Natural killer cell (primary cell): Measurements from ENCODE around the gene POMGNT2. TPM values are rescaled to one million over a fixed set of nuclear protein-coding genes. Genes with fewer than 3 reads are reported as not detected.

Experiments
- ATAC-seq, 3 donors: fragments of 150-1000 bp in 2 of 3; fragments of 200-7000 bp in 1 of 3; cut with Tn5 transposase; 1 replicate in 1 of 3; 2 replicates in 2 of 3; pipeline ENCODE4 v1.10.0; 2021; ENCODE audit warnings: mild to moderate bottlenecking in 2 of 3, moderate library complexity in 2 of 3
- DNase-seq, 2 donors: peaks; one replicate each; pipeline versions ENCODE4 v3.0.0 to v3.0.0-alpha.2; 2013 to 2021; ENCODE audit warnings: mixed read lengths in 1 of 2
- H3K27ac ChIP-seq: one replicate; pipeline ENCODE4 v1.5.1; 2013; ENCODE audit warnings: mild to moderate bottlenecking, low read length
- H3K27me3 ChIP-seq: one replicate; pipeline ENCODE4 v1.6.1; 2013; ENCODE audit warnings: low read length; ENCODE audit not compliant: control insufficient read depth, insufficient read depth
- H3K36me3 ChIP-seq: one replicate; pipeline ENCODE4 v1.6.1; 2013; ENCODE audit warnings: low read length; ENCODE audit not compliant: control insufficient read depth, insufficient read depth
- H3K4me1 ChIP-seq: one replicate; pipeline ENCODE4 v1.6.1; 2013; ENCODE audit warnings: low read length; ENCODE audit not compliant: control insufficient read depth, insufficient read depth
- H3K4me3 ChIP-seq: one replicate; pipeline ENCODE4 v1.5.1; 2013; ENCODE audit warnings: low read length
- H3K9me3 ChIP-seq: one replicate; pipeline ENCODE4 v1.6.1; 2013; ENCODE audit warnings: low read length; ENCODE audit not compliant: control insufficient read depth, insufficient read depth
- H3K27ac Mint-ChIP-seq, 2 donors: one replicate each; pipeline ENCODE4 v1.8.0; 2022; ENCODE audit warnings: mild to moderate bottlenecking in 2 of 2, mixed read lengths in 2 of 2, moderate library complexity in 1 of 2
- H3K27me3 Mint-ChIP-seq, 2 donors: one replicate each; pipeline ENCODE4 v1.8.0; 2022; ENCODE audit warnings: low read depth in 2 of 2, mixed read lengths in 2 of 2
- H3K36me3 Mint-ChIP-seq: one replicate; pipeline ENCODE4 v1.8.0; 2022; ENCODE audit warnings: mixed read lengths
- H3K4me1 Mint-ChIP-seq, 2 donors: one replicate each; pipeline ENCODE4 v1.8.0; 2022; ENCODE audit warnings: mixed read lengths in 2 of 2
- H3K4me3 Mint-ChIP-seq: one replicate; pipeline ENCODE4 v1.8.0; 2022; ENCODE audit warnings: mild to moderate bottlenecking, moderate library complexity, mixed read lengths
- H3K9me3 Mint-ChIP-seq, 2 donors: one replicate each; pipeline ENCODE4 v1.8.0; 2022; ENCODE audit warnings: mixed read lengths in 2 of 2
- WGBS: methylation state at CpG from one replicate; pipeline ENCODE4 v1.1.7; 2013; ENCODE audit warnings: missing lambda C conversion rate; ENCODE audit not compliant: insufficient coverage; 5-methylcytosine and 5-hydroxymethylcytosine counted together
- intact Hi-C: fragments of 100-400 bp; cut with micrococcal nuclease; formaldehyde crosslinking; loops from one replicate; pipeline ENCODE4 v1.14.2; 2022
- total RNA-seq, 4 donors: library from RNA; stranded (reverse); fragments of 120-200 nt in 1 of 4; gene quantifications; one replicate each; pipeline versions ENCODE4 v1.2.3 to v1.2.4, GENCODE V29; 2013 to 2022
- TF ChIP-seq, protein P1 (sequence below): fragments of 200-600 bp; IDR thresholded peaks from one replicate; pipeline ENCODE4 v1.8.0; 2022; ENCODE audit warnings: antibody characterized with exemption

The POMGNT2 gene
- total RNA-seq, 3 donors from 2014 or later (not counting 1 experiment from before 2014, with no cell fraction given) = 4.3 to 7.4 (median 6.6) TPM

DNA sequence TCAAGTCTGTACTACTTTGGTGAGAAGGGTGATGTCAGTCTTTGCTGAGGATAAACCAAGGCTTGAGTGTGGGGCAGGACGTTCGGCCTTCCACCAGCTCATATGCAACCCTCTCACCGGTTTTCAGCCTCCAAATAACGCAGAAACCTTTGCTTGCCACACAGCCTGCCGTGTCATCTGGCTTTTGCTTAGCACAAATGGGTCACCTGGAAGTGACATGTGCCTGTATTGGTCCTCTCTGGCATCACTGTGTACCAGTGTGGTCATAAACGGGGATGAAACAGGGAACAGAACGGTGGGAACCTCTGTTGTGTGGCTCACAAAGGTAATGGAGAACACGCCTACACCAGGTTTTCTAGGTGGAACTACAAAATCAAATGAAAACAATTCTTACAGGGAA, 7.1 kb downstream of the POMGNT2 start:
- TF ChIP-seq, protein P1, sequence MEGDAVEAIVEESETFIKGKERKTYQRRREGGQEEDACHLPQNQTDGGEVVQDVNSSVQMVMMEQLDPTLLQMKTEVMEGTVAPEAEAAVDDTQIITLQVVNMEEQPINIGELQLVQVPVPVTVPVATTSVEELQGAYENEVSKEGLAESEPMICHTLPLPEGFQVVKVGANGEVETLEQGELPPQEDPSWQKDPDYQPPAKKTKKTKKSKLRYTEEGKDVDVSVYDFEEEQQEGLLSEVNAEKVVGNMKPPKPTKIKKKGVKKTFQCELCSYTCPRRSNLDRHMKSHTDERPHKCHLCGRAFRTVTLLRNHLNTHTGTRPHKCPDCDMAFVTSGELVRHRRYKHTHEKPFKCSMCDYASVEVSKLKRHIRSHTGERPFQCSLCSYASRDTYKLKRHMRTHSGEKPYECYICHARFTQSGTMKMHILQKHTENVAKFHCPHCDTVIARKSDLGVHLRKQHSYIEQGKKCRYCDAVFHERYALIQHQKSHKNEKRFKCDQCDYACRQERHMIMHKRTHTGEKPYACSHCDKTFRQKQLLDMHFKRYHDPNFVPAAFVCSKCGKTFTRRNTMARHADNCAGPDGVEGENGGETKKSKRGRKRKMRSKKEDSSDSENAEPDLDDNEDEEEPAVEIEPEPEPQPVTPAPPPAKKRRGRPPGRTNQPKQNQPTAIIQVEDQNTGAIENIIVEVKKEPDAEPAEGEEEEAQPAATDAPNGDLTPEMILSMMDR = no peak
- Histone ChIP-seq H3K4me3 (no peak overlapping the region), H3K4me1 (no peaks in the 10 kb centered on the region), H3K27ac (no peak overlapping the region), H3K36me3 (no peaks in the 10 kb centered on the region), H3K27me3 (no peaks in the 10 kb centered on the region), H3K9me3 (no peaks in the 10 kb centered on the region)
- 95% methylated on average over 8 of the region's 8 CpGs for WGBS
- H3K36me3 Mint-ChIP-seq = no peaks in the 10 kb centered on the region
- peaks cover 8 to 12% of the 10 kb centered on the region in 2 donors for H3K4me1 Mint-ChIP-seq
- ATAC-seq = no peak
- DNase-seq = no peak
- H3K27ac Mint-ChIP-seq = no peak overlapping the region
- no peak overlapping the region for H3K4me3 Mint-ChIP-seq
- H3K9me3 Mint-ChIP-seq = no peaks in the 10 kb centered on the region
- intact Hi-C loops = no loop called here
- H3K27me3 Mint-ChIP-seq = no peaks in the 10 kb centered on the region

DNA sequence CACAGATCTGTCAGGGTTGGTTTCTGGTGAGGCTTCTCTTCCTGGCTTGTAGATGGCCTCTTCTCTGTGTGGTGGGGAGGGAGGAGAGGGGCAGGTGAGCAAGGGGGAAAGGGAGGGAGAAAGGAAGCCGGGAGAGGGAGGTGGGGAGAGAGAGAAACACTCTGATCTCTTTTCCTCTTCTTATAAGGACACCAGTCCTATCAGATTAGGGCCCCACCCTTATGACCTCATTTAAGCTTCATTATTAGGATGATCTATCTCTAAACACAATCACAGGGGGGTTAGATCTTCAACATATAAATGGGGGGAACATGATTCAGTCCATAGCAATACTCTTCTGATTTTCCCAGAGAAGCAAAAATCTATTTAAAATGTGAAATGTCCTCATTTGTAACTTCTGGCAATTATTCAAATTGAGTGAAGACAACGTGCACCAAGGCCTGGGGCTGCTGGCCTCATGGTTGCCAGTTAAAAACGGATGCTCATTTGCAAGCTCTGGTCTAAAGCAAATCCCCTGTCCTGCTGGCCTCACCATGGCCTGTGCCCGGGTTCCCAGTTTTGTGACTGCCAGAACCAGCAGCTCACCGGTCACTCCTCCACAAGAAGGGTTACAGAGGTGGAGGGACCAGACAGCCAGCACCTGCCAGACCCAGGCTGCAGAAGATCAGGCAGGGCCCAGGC, 8.3 kb downstream of the POMGNT2 start:
- Mint-ChIP-seq H3K27ac (no peak overlapping the region), H3K4me3 (no peak overlapping the region), H3K27me3 (no peaks in the 10 kb centered on the region), H3K4me1 (peaks cover 7 to 8% of the 10 kb centered on the region in 2 donors), H3K36me3 (no peaks in the 10 kb centered on the region), H3K9me3 (no peaks in the 10 kb centered on the region)
- ATAC-seq (no peak), DNase-seq (no peak)
- WGBS = 88% methylated on average over 4 of the region's 5 CpGs
- TF ChIP-seq, protein P1 = no peak
- H3K4me1 ChIP-seq = no peaks in the 10 kb centered on the region
- H3K9me3 ChIP-seq = no peaks in the 10 kb centered on the region
- no peaks in the 10 kb centered on the region for H3K27me3 ChIP-seq
- H3K4me3 ChIP-seq = no peak overlapping the region
- H3K36me3 ChIP-seq = no peaks in the 10 kb centered on the region
- intact Hi-C loops = no loop called here
- no peak overlapping the region for H3K27ac ChIP-seq

DNA sequence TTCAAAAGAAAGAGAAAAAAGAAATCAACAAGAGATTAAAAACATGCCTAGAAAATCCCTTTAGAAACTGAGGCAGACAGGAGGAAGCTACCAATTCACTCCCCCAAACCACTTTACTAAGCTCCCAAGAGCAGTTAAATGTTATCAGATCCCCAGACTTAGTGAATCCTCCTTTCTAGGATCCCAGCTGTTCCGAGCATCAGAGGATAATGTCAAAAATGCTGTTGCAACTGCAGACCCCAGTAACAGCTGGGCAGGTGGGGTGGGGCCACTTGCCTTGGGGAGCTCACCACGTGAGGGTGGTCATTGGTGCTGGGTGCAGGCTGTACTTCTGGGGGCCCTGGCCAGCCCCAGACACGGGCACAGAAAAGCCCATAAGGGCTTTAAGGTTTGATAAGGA, 9.1 kb downstream of the POMGNT2 start:
- H3K9me3 ChIP-seq = no peaks in the 10 kb centered on the region
- H3K27me3 ChIP-seq = no peaks in the 10 kb centered on the region
- no peak overlapping the region for H3K27ac Mint-ChIP-seq
- H3K27me3 Mint-ChIP-seq = no peaks in the 10 kb centered on the region
- no peak overlapping the region for H3K27ac ChIP-seq
- intact Hi-C loops = no loop called here
- no peaks in the 10 kb centered on the region for H3K36me3 Mint-ChIP-seq
- WGBS = 86% methylated on average over 3 of the region's 3 CpGs
- TF ChIP-seq, protein P1 = no peak
- H3K4me3 Mint-ChIP-seq = no peak overlapping the region
- H3K9me3 Mint-ChIP-seq = no peaks in the 10 kb centered on the region
- ATAC-seq (no peak), DNase-seq (no peak)
- H3K36me3 ChIP-seq = no peaks in the 10 kb centered on the region
- peaks cover 7 to 10% of the 10 kb centered on the region in 2 donors for H3K4me1 Mint-ChIP-seq
- H3K4me3 ChIP-seq = no peak overlapping the region
- no peaks in the 10 kb centered on the region for H3K4me1 ChIP-seq

DNA sequence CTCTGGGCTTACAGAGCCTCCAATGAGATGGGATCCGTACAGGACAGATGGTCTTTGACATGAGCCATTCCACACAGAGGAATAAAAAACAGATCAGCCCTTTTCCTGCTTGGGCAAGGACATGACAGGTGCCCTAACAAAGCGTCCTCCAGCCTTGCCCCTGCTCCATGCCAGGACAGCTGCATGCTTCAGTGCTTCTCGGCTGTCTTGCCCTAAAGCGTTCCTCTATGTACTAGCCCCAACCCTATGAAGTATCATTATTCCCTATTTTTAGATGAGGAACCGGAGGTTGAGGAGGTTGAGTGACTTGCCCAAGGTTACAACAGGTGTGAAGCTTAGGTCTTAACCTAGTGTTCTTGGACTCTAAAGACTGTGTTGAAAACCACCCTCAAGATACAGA, 10.5 kb downstream of the POMGNT2 start:
- intact Hi-C loops = no loop called here
- no peak overlapping the region for H3K4me3 ChIP-seq
- no peak overlapping the region for H3K27ac ChIP-seq
- Mint-ChIP-seq H3K27ac (no peak overlapping the region), H3K27me3 (no peaks in the 10 kb centered on the region), H3K36me3 (no peaks in the 10 kb centered on the region), H3K9me3 (no peaks in the 10 kb centered on the region), H3K4me3 (no peak overlapping the region), H3K4me1 (peaks cover 9 to 14% of the 10 kb centered on the region in 2 donors)
- H3K9me3 ChIP-seq = no peaks in the 10 kb centered on the region
- TF ChIP-seq, protein P1 = no peak
- WGBS = 94% methylated on average over 4 of the region's 5 CpGs
- no peak for ATAC-seq
- no peaks in the 10 kb centered on the region for H3K36me3 ChIP-seq
- no peak for DNase-seq
- H3K27me3 ChIP-seq = no peaks in the 10 kb centered on the region
- H3K4me1 ChIP-seq = no peaks in the 10 kb centered on the region
